SW 1271 (cell line): ENCODE results near the gene CUBN.
A peak's percentile ranks its signal among the peaks of the same experiment; 100 is the strongest.
"Not testable (repeated sequence)": the region's sequence is repeated elsewhere in the genome, so short reads cannot be mapped to it uniquely, and the experiment has no call there.

Source experiments
- DNase-seq, 2 experiments: peaks; one replicate each; lab custom pipeline; 2025; lab: John Stamatoyannopoulos, UW

Gene CUBN

GRCh38 chr10:17141504-17142229 lies 12.1 kb upstream of the CUBN start:
- no peak for DNase-seq

- no peak for DNase-seq
Observed at GRCh38 chr10:17140386-17140761, 10.8 kb upstream of the CUBN start.

GRCh38 chr10:17138460-17139042 lies 8.9 kb upstream of the CUBN start:
- DNase-seq = no peak

- no peak for DNase-seq
Observed at GRCh38 chr10:17134737-17135260, 5.2 kb upstream of the CUBN start.

GRCh38 chr10:17134282-17134681 lies 4.7 kb upstream of the CUBN start:
- no peak for DNase-seq

- DNase-seq = no peak
Observed at GRCh38 chr10:17128261-17128660, 1.4 kb downstream of the CUBN start.

- no peak for DNase-seq
Observed at GRCh38 chr10:17126327-17126726, 3.3 kb downstream of the CUBN start.

- DNase-seq = no peak
Observed at GRCh38 chr10:17125206-17125893, 4.3 kb downstream of the CUBN start.

- DNase-seq = no peak
Observed at GRCh38 chr10:17123961-17124360, 5.7 kb downstream of the CUBN start.

GRCh38 chr10:17122726-17123661 lies 6.6 kb downstream of the CUBN start:
- no peak for DNase-seq

- DNase-seq = no peak
Observed at GRCh38 chr10:17122052-17122451, 7.6 kb downstream of the CUBN start.

GRCh38 chr10:17120694-17121093 lies 8.9 kb downstream of the CUBN start:
- no peak for DNase-seq

GRCh38 chr10:17119845-17120244 lies 9.8 kb downstream of the CUBN start:
- no peak for DNase-seq

GRCh38 chr10:17116193-17116592 lies 13.4 kb downstream of the CUBN start:
- no peak for DNase-seq

GRCh38 chr10:17115683-17116082 lies 13.9 kb downstream of the CUBN start:
- peak; percentile 2 to 45 for DNase-seq

GRCh38 chr10:17114878-17115444 lies 14.7 kb downstream of the CUBN start:
- not testable (repeated sequence) for DNase-seq

- no peak for DNase-seq
Observed at GRCh38 chr10:17113889-17114540, 15.6 kb downstream of the CUBN start.

- no peak for DNase-seq
Observed at GRCh38 chr10:17113346-17113745, 16.3 kb downstream of the CUBN start.

- no peak for DNase-seq
Observed at GRCh38 chr10:17112566-17112965, 17.0 kb downstream of the CUBN start.

- peak in 1 of 2 experiments; percentile 21 for DNase-seq
Observed at GRCh38 chr10:17109475-17110207, 20.0 kb downstream of the CUBN start.
